D721Med (cell line): ENCODE results near the gene CHD8.
A peak's percentile ranks its signal among the peaks of the same experiment; 100 is the strongest.
"Not testable (repeated sequence)": the region's sequence is repeated elsewhere in the genome, so short reads cannot be mapped to it uniquely, and the experiment has no call there.

Source experiments
- DNase-seq: peaks from one replicate; pipeline ENCODE4 v3.0.0; 2011; ENCODE audit warnings: low spot score; ENCODE audit not compliant: insufficient read length
- FAIRE-seq: peaks from 2 replicates; lab custom pipeline; 2011; peaks lifted over from hg19 to GRCh38; lab: Jason Lieb, UNC
- TF ChIP-seq, protein P1 (sequence below): IDR thresholded peaks from 2 replicates; pipeline ENCODE4 v1.5.1; 2012; ENCODE audit warnings: mild to moderate bottlenecking, control low read depth; ENCODE audit not compliant: insufficient read depth; ENCODE audit errors: missing control alignments

Gene CHD8

DNA sequence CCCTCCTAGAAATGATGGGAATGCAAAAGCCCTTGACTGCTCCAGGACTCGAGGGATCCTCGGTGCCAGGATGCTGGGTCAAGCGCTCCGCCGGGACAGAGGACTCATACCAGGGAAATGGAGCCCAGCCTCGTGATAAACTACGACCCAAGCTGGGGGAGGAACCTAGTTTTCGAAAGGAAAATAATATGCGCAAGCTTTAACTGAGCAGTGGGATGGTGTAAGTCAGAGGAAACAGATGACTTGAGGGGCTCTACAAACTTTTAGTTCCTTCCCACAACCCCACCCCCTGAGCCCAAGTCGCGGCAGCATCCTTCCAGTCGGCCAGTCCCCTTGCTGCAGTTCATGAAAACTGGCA lies 71.5 kb downstream of the CHD8 start:
- TF ChIP-seq, protein P1, sequence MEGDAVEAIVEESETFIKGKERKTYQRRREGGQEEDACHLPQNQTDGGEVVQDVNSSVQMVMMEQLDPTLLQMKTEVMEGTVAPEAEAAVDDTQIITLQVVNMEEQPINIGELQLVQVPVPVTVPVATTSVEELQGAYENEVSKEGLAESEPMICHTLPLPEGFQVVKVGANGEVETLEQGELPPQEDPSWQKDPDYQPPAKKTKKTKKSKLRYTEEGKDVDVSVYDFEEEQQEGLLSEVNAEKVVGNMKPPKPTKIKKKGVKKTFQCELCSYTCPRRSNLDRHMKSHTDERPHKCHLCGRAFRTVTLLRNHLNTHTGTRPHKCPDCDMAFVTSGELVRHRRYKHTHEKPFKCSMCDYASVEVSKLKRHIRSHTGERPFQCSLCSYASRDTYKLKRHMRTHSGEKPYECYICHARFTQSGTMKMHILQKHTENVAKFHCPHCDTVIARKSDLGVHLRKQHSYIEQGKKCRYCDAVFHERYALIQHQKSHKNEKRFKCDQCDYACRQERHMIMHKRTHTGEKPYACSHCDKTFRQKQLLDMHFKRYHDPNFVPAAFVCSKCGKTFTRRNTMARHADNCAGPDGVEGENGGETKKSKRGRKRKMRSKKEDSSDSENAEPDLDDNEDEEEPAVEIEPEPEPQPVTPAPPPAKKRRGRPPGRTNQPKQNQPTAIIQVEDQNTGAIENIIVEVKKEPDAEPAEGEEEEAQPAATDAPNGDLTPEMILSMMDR, result no peak
- DNase-seq, result no peak
- FAIRE-seq, result no peak

DNA sequence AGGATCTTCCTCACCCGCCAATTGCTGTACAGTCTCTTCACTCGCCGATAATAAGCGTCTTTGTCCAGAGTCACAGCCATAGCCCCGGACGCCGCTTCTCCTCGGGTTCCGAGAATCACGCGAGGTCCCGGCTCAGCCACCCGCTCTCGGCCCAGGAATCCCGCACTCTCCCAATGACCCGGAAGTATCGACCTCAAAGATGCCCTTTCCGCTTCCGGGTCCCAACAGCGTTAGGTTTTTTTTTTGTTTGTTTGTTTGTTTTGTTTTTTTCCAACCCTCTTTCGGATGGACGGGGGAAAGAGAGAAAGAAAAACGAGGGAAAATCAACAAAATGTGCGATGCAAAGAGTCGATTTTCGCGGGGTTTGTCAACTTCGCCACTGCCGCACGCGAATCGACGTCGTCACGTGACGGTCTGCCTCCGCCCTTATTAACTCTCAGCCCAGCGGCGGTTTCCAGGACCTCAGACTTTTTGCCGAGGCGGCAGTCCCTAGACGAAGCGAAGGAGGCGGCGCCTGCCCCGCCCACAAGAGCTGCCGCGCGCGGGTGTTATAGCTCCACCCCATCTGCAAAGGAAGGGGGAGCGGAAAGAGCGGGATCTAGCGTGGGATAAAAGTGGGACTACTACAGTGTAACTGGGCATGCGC lies 72.0 kb downstream of the CHD8 start, which contains the start of gene SUPT16H:
TSS of gene SUPT16H (minus strand) at position 172 of the 646 bp plus-strand sequence. CDS start at position 80, 92 bp downstream.
- TF ChIP-seq, protein P1, result no peak
- no peak for FAIRE-seq
- peak; percentile 61 for DNase-seq

DNA sequence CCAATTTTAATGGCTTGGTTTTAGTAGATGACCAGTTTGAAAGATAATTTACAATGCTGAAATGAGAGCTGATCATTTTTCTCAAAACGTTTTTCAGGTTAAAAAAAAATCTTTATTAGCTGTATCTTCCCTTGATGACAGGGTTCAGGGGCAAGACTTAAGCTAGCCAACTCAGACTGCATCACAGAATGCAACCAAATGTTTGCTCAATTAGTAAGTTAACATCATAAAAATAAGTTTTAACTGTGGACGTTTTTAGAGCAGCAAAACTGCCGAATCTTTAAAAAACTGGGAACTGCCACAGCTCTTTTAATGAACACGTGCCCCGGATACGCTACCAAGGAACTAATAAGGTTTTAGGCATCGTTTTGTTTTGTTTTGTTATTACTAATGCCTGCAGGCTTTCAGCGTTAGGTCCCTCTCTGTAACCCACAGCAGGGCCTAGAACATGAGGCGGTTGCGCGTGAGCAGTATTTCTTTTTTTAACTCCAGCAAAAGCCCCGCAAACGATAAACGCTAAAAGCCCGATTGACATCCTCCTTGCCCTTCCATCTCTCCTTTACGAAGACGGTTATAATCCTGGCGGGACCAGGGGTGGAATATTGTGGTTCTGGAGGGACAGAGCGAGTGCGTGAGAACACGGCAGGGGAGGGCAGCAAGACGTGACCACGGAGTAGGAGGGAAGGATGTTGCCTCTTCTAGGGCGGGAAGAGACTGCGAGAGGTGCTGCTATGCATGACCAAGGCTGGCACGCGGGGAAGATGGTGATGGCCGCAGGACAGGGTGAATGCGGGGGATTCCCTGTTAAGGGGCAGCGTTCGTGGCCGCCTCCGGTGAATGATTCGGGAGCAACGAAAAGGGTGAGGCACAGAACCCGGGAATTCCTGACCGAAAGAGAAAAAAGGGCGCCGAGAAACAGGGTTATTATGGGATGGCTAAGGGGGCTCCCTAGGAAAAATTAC lies 72.8 kb downstream of the CHD8 start:
- TF ChIP-seq, protein P1, result no peak
- no peak for DNase-seq
- FAIRE-seq, result no peak

DNA sequence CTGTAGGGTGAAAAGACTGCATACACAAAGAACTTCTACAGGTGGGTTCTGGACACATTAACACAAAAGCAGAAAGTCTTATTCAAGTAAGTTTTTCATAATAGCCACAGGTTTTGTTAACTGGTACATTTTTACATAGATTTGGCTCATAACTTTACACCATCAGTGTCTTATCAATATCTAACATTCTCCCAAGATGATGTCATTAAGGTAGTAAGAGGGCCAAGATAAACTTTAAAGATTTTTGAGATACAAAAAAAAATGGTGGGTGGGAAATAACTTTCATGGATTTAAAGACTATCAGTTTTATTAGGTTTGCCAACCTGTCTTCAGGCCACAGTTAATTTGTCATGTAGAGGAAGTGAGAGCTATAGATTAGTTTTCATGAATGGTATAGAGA lies 73.8 kb downstream of the CHD8 start:
- FAIRE-seq (no peak), DNase-seq (no peak)
- TF ChIP-seq, protein P1, result no peak

DNA sequence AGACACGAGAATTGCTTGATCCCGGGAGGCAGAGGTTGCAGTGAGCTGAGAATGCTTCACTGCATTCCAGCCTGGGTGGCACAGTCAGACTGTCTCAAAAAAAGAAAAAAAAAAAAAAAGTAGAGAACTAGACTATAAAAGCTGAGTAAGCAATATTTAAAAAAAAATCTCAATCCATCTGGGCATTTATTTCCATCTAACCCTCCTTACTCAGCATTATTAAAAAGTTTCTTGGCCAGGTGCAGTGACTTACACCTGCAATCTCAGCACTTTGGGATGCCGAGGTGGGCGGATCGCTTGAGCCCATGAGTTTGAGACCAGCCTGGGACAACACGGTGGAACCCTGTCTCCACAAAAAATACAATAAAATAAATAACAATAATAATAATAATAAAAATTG lies 76.6 kb downstream of the CHD8 start:
- FAIRE-seq (no peak), DNase-seq (no peak)
- TF ChIP-seq, protein P1, result no peak

DNA sequence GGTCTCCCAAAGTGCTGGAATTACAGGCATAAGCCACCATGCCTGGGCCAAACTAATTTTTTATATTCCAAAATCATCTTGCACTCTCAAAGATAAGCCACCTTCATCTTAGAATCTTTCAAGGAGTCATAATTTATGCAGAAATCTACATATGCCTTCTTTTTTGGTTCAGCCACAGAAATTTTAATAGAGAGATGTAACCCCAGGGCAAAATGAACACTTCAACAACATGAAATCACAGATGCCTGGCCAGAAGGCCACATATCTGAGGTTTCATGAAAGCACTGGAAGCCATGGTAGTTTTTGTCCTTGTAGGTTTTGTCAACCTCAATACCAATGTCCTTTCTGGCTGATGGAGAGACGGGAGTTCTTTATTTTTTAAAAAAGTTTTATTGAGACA lies 81.9 kb downstream of the CHD8 start:
- TF ChIP-seq, protein P1, result no peak
- DNase-seq (no peak), FAIRE-seq (no peak)

DNA sequence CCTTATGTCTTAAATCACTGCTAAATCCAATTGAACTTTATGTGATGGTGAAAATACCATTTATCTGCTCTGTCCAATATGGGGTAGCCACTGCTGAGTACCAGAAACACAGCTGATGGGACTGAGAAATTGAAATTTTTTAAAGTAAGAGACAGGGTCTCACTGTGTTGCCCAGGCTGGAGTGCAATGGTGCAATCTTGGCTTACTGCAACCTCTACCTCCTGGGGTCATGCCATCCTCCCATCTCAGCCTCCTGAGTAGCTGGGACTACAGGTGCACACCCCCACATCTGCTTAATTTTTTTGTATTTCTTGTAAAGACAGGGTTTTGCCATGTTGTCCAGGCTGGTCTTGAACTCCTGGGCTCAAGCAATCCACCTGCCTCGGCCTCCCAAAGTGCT lies 83.1 kb downstream of the CHD8 start:
- not testable (repeated sequence) for FAIRE-seq, DNase-seq
